ENCODE data around the gene ATG4B. TPM values are rescaled to one million over a fixed set of nuclear protein-coding genes. Genes with fewer than 3 reads are reported as not detected.

The ATG4B gene
- total RNA-seq, 1 donor from 2014 or later, result 78.1 TPM

GRCh38 chr2:241672243-241673188, 35.0 kb downstream of the ATG4B start:
- H3K4me3 Mint-ChIP-seq (ENCODE audit: unreplicated experiment), result no peak overlapping the region
- no peak overlapping the region for H3K27ac Mint-ChIP-seq (ENCODE audit: unreplicated experiment)
- TF ChIP-seq, protein P1, sequence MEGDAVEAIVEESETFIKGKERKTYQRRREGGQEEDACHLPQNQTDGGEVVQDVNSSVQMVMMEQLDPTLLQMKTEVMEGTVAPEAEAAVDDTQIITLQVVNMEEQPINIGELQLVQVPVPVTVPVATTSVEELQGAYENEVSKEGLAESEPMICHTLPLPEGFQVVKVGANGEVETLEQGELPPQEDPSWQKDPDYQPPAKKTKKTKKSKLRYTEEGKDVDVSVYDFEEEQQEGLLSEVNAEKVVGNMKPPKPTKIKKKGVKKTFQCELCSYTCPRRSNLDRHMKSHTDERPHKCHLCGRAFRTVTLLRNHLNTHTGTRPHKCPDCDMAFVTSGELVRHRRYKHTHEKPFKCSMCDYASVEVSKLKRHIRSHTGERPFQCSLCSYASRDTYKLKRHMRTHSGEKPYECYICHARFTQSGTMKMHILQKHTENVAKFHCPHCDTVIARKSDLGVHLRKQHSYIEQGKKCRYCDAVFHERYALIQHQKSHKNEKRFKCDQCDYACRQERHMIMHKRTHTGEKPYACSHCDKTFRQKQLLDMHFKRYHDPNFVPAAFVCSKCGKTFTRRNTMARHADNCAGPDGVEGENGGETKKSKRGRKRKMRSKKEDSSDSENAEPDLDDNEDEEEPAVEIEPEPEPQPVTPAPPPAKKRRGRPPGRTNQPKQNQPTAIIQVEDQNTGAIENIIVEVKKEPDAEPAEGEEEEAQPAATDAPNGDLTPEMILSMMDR (IDR thresholded peaks at IDR 0.05), result no peak
- no peaks in the 10 kb centered on the region for H3K4me1 Mint-ChIP-seq (ENCODE audit: unreplicated experiment)
- H3K9me3 Mint-ChIP-seq (ENCODE audit: unreplicated experiment), result no peaks in the 10 kb centered on the region
- DNase-seq (ENCODE audit: extremely low spot score, unreplicated experiment), result no peak
- no peaks in the 10 kb centered on the region for H3K27me3 Mint-ChIP-seq (ENCODE audit: unreplicated experiment)
- H3K36me3 Mint-ChIP-seq (ENCODE audit: unreplicated experiment), result peaks cover 19% of the 10 kb centered on the region

DNA sequence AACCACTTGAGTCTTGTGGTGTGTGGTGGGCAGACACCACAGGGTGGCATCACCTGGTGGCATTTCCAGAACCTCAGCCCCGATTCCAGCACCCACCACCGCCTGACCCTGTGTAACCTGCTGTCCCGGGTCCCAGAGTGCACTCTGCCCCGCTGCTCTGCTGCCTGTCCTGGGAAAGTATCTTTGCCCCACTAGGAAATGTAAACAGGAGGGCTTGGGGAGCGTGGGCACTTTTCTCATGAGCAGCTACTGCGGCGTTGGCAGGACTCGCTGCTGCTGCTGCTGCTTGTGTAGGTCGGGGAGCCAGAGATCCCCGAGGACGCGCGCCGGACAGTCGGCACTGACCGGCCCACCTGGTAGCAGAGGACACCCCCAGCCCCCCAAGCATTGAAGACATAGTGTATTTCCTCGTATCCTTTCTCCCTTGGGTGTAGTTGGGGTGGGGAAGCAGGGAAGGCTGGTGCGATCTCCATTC, 35.7 kb downstream of the ATG4B start:
- no peaks in the 10 kb centered on the region for H3K27me3 Mint-ChIP-seq (ENCODE audit: unreplicated experiment)
- TF ChIP-seq, protein P1 (IDR thresholded peaks at IDR 0.05), result no peak
- no peak overlapping the region for H3K4me3 Mint-ChIP-seq (ENCODE audit: unreplicated experiment)
- no peak overlapping the region for H3K27ac Mint-ChIP-seq (ENCODE audit: unreplicated experiment)
- no peaks in the 10 kb centered on the region for H3K9me3 Mint-ChIP-seq (ENCODE audit: unreplicated experiment)
- H3K4me1 Mint-ChIP-seq (ENCODE audit: unreplicated experiment), result no peaks in the 10 kb centered on the region
- DNase-seq (ENCODE audit: extremely low spot score, unreplicated experiment), result no peak
- peaks cover 22% of the 10 kb centered on the region for H3K36me3 Mint-ChIP-seq (ENCODE audit: unreplicated experiment)

DNA sequence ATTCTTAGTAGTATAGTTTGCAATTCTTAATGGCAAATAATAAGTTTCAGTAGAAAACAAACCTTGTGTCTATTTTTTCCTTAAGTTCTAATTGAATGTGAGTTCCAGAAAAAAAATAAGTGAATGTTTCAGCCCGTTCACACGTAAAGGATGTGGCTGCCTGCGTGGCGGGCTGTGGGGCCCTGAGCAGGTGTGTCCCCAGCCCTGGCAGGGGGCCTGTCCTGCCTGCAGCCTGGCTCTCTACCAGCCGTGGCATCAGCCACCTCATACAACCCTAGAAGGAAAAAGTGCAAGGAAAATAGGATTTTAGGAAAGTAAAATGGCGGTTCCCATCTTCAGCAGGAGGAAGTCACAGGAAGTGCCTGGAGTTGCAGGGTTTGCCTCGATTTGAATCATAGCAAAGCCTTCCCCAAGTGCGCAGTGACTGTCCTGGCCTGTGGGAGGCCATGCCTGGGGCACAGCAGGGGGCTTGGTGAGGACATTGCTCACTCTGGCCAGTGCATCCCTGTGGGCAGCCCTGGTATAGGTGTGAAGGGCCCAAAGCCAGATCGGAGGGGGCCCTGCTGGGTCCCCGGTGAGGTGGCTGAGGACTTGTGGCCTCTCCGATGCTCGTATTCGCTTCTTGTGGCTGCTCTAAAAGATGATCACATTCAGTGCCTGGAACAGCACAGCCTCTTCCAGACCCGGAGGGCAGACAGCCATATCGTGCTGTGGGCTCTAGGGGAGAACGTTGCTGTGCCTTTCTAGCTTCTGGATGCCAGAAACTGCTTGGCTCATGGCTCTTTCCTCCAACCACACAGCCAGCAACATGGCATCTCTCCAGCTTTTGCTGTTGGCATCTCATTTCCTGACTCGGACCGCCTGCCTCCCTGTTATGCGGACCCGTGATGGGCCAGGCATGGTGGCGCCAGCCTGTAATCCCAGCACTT, 36.6 kb downstream of the ATG4B start:
- H3K27me3 Mint-ChIP-seq (ENCODE audit: unreplicated experiment), result no peaks in the 10 kb centered on the region
- peaks cover 20% of the 10 kb centered on the region for H3K36me3 Mint-ChIP-seq (ENCODE audit: unreplicated experiment)
- H3K4me3 Mint-ChIP-seq (ENCODE audit: unreplicated experiment), result no peak overlapping the region
- no peaks in the 10 kb centered on the region for H3K4me1 Mint-ChIP-seq (ENCODE audit: unreplicated experiment)
- no peaks in the 10 kb centered on the region for H3K9me3 Mint-ChIP-seq (ENCODE audit: unreplicated experiment)
- TF ChIP-seq, protein P1 (IDR thresholded peaks at IDR 0.05), result no peak
- DNase-seq (ENCODE audit: extremely low spot score, unreplicated experiment), result no peak
- H3K27ac Mint-ChIP-seq (ENCODE audit: unreplicated experiment), result no peak overlapping the region

DNA sequence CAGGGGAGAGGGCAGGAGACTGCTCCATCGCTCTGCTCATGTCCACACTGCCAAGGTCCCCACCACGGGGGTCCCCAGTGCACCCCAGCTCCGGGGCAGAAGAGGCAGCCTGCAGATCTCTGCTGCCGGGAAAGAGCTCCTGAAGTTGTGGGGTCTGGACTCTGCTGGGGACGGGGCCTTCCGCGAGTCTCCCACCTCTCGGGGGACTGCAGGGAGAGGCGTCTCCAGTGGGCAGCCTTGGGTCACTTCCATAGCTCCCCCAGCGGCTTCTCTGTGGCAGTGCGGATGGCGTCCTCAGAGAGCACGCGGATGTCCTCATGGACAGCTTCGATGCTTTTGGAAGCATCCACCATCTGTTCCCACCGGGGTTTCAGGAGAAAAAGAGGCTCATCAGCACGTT, 38.4 kb downstream of the ATG4B start:
- no peaks in the 10 kb centered on the region for H3K27me3 Mint-ChIP-seq (ENCODE audit: unreplicated experiment)
- TF ChIP-seq, protein P1 (IDR thresholded peaks at IDR 0.05), result no peak
- no peak for DNase-seq (ENCODE audit: extremely low spot score, unreplicated experiment)
- H3K4me3 Mint-ChIP-seq (ENCODE audit: unreplicated experiment), result no peak overlapping the region
- peaks cover 5% of the 10 kb centered on the region for H3K4me1 Mint-ChIP-seq (ENCODE audit: unreplicated experiment)
- peaks cover 23% of the 10 kb centered on the region for H3K36me3 Mint-ChIP-seq (ENCODE audit: unreplicated experiment)
- no peaks in the 10 kb centered on the region for H3K9me3 Mint-ChIP-seq (ENCODE audit: unreplicated experiment)
- no peak overlapping the region for H3K27ac Mint-ChIP-seq (ENCODE audit: unreplicated experiment)
